Activated CD8-positive, alpha-beta T cell treated with anti-CD3 and anti-CD28 coated beads for 36 hours (primary cell): ENCODE data around the gene APOBEC3B. TPM values are rescaled to one million over a fixed set of nuclear protein-coding genes. Genes with fewer than 3 reads are reported as not detected.
"Not testable (repeated sequence)": the region's sequence is repeated elsewhere in the genome, so short reads cannot be mapped to it uniquely, and the experiment has no call there.

Source experiments
- ATAC-seq: fragments of 200-7000 bp; cut with Tn5 transposase; one replicate; pipeline ENCODE4 v1.10.0; 2021; ENCODE audit warnings: mild to moderate bottlenecking, moderate library complexity
- CTCF ChIA-PET: fragments of 350-600 bp; sonication (Branson Sonifier 250); formaldehyde crosslinking; loops from one replicate; lab custom pipeline; 2021; ENCODE audit warnings: antibody characterized with exemption; lab: Charles Lee
- POLR2A ChIA-PET: fragments of 350-600 bp; sonication (Branson Sonifier 250); formaldehyde crosslinking; loops from one replicate; lab custom pipeline; 2021; ENCODE audit warnings: antibody characterized with exemption; lab: Charles Lee
- DNase-seq: peaks from one replicate; pipeline ENCODE4 v3.0.0-alpha.2; 2020
- H3K27ac Mint-ChIP-seq: one replicate; pipeline ENCODE4 v1.8.0; 2021; ENCODE audit warnings: mild to moderate bottlenecking, mixed read lengths
- H3K27me3 Mint-ChIP-seq: one replicate; pipeline ENCODE4 v1.8.0; 2021; ENCODE audit warnings: mixed read lengths
- H3K36me3 Mint-ChIP-seq: one replicate; pipeline ENCODE4 v1.8.0; 2021; ENCODE audit warnings: low read depth, mixed read lengths
- H3K4me1 Mint-ChIP-seq: one replicate; pipeline ENCODE4 v1.8.0; 2021; ENCODE audit warnings: low read depth, mixed read lengths
- H3K4me3 Mint-ChIP-seq: one replicate; pipeline ENCODE4 v1.8.0; 2021; ENCODE audit warnings: mild to moderate bottlenecking, moderate library complexity, mixed read lengths
- H3K9me3 Mint-ChIP-seq: one replicate; pipeline ENCODE4 v1.8.0; 2021; ENCODE audit warnings: mixed read lengths
- CTCF ChIP-seq: fragments of 200-600 bp; IDR thresholded peaks from one replicate; pipeline ENCODE4 v1.8.0; 2022; ENCODE audit warnings: antibody characterized with exemption, mild to moderate bottlenecking
- intact Hi-C: fragments of 100-400 bp; cut with micrococcal nuclease; formaldehyde crosslinking; loops from one replicate; pipeline ENCODE4 v1.10.0; 2022
- total RNA-seq, 2 experiments: library from RNA; stranded (reverse); gene quantifications; one replicate each; pipeline ENCODE4 v1.2.3, GENCODE V29; 2021

The APOBEC3B gene
- total RNA-seq, 2 experiments from 2014 or later, result 5.0 to 5.1 TPM

DNA sequence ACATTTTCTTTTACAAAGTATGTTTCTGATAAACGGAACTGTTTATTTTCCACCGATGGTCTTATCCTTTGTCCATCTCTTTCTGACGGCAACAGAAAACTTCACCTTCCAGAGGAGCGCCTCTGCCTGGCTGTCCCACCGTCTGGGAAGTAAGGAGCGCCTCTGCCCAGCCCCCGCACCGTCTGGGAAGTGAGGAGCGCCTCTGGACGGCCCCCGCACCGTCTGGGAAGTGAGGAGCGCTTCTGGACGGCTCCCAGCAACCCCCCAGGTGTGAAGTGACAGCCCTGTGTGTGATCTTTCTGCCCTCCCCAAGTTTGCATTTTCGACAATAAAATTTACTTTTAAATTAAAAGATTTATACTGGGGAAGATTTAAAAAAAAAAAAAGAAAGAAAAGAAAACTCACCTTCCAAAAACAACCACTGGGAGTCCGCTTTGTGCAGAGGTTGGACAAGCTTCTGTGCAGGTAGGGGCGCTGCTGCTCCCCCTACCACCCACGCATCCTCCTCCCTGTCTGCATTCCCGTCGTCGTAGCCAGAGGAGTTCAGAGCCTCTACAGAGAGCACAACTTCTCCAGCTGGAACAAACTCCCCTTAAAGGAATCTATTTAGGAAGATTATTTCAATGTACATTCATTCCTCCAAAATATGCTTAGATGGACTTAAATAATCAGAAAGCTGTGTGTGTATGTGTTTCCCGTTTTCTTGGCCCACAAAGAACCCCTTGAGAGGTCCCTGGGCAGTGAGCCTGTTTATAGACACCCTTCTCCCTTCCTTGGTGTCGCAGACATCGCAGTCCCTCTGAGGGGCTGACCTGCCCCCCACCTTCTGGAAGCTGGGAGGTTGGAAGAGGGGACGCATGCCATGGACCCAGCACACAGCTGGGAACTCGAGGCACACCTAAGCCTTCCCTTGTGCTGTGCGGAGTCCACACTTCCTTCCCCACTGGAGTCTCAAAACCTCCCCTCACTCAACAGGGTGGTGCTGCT is 849 bp upstream of the APOBEC3B start:
- peak; percentile 34 for DNase-seq

GRCh38 chr22:38984224-38984623 is 2.1 kb downstream of the APOBEC3B start:
- H3K4me3 Mint-ChIP-seq, result no peak overlapping the region
- no peak for TF ChIP-seq CTCF
- H3K9me3 Mint-ChIP-seq, result peaks cover 8% of the 10 kb centered on the region
- POLR2A ChIA-PET, result interaction anchor here (1.3 to 1.8 kb wide), 3 partner anchors 19 to 110 kb away, joined by 3 to 5 read pairs (median 3); no protein-coding TSS in a partner anchor
- DNase-seq (no peak), ATAC-seq (no peak)
- H3K27me3 Mint-ChIP-seq, result no peaks in the 10 kb centered on the region
- intact Hi-C loops, result loop anchor here (2.0 kb wide), 1 partner anchor 109 kb away; no protein-coding TSS in a partner anchor
- H3K36me3 Mint-ChIP-seq, result peaks cover 7% of the 10 kb centered on the region
- peak overlapping the region; percentile 2 for H3K27ac Mint-ChIP-seq
- H3K4me1 Mint-ChIP-seq, result peaks cover 66% of the 10 kb centered on the region
- CTCF ChIA-PET, result interaction anchor here (0.6 to 5.6 kb wide), 3 partner anchors 19 to 114 kb away, joined by 3 to 39 read pairs (median 18); no protein-coding TSS in a partner anchor

More for the DNA sequence above, 849 bp upstream of the APOBEC3B start:
- no peak for ATAC-seq
- POLR2A ChIA-PET, result interaction anchor here (0.9 to 1.2 kb wide), 2 partner anchors 10 to 25 kb away, joined by 3 read pairs; no protein-coding TSS in a partner anchor
- Mint-ChIP-seq H3K27me3 (no peaks in the 10 kb centered on the region), H3K9me3 (peaks cover 13% of the 10 kb centered on the region), H3K4me1 (peaks cover 45% of the 10 kb centered on the region), H3K4me3 (peak overlapping the region; percentile 38), H3K27ac (peak overlapping the region; percentile 8), H3K36me3 (peaks cover 7% of the 10 kb centered on the region)
- CTCF ChIA-PET, result interaction anchor here (1.2 to 5.6 kb wide), 7 partner anchors 8 to 111 kb away, joined by 3 to 39 read pairs (median 4); no protein-coding TSS in a partner anchor
- TF ChIP-seq CTCF, result peak; percentile 50
- intact Hi-C loops, result no loop called here

GRCh38 chr22:38984784-38985757 is 2.9 kb downstream of the APOBEC3B start:
- POLR2A ChIA-PET, result interaction anchor here (1.3 to 1.8 kb wide), 3 partner anchors 18 to 111 kb away, joined by 3 to 5 read pairs (median 3); no protein-coding TSS in a partner anchor
- intact Hi-C loops, result loop anchor here (2.0 kb wide), 1 partner anchor 110 kb away; no protein-coding TSS in a partner anchor
- ATAC-seq (peak; percentile 79), DNase-seq (peak; percentile 95)
- H3K4me3 Mint-ChIP-seq, H3K9me3 Mint-ChIP-seq, H3K27me3 Mint-ChIP-seq, H3K36me3 Mint-ChIP-seq: not testable (repeated sequence)
- CTCF ChIA-PET, result interaction anchor here (0.6 to 5.6 kb wide), 5 partner anchors 8 to 115 kb away, joined by 3 to 39 read pairs (median 4); no protein-coding TSS in a partner anchor
- Mint-ChIP-seq H3K27ac (peak overlapping the region; percentile 90), H3K4me1 (peaks cover 73% of the 10 kb centered on the region)

DNA sequence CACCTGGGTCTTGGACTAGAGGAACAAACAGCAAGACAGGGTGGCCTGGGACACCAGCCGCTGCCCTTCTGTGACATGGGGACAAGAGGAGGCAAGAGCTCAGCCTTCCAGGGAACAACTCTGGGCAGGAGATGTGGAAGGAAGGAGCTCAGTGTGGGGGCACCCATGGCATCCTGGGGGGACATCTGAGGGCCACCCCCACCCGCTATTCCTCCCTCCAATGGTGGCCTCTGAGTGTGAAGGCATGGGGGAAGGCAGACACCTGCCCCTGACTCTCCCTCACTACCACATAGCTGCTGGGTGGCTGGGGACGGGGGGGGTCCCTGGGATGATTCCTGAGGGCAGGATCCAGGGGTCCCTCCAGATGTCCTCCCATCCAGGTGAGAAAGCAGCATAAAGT is 4.5 kb downstream of the APOBEC3B start:
- Mint-ChIP-seq H3K4me1 (peaks cover 67% of the 10 kb centered on the region), H3K9me3 (peaks cover 8% of the 10 kb centered on the region), H3K27me3 (no peaks in the 10 kb centered on the region), H3K36me3 (peaks cover 7% of the 10 kb centered on the region), H3K4me3 (no peak overlapping the region), H3K27ac (no peak overlapping the region)
- intact Hi-C loops, result no loop called here
- DNase-seq, result no peak
- no peak for ATAC-seq
- CTCF ChIA-PET, result no interaction called here
- POLR2A ChIA-PET, result no interaction called here
- TF ChIP-seq CTCF, result no peak
